Measurements from ENCODE around the gene SLC47A1. TPM values are rescaled to one million over a fixed set of nuclear protein-coding genes. Genes with fewer than 3 reads are reported as not detected.

SLC47A1 gene
- total and polyA plus RNA-seq, 9 of the 15 experiments (the other 6 are each of a cell fraction or from before 2014, with no cell fraction given): not detected

GRCh38 chr17:19538095-19539039, 4.7 kb downstream of the SLC47A1 start:
- DNase-seq (ENCODE audit: extremely low read depth in 1 of 4, low spot score in 3 of 4): no peak
- POLR2A ChIA-PET: interaction anchor here (1.0 kb wide), 1 partner anchor 12 kb away, joined by 3 read pairs; no protein-coding TSS in a partner anchor
- Histone ChIP-seq H3K36me3 (ENCODE audit: control insufficient read depth, insufficient read depth, low read length) (no peaks in the 10 kb centered on the region), H2AFZ (ENCODE audit: low read depth, low read length) (no peak overlapping the region), H3K4me1 (replicated peaks in 1 of 2; ENCODE audit: control insufficient read depth in 2 of 2, insufficient read depth in 2 of 2, low read length in 2 of 2) (no peaks in the 10 kb centered on the region; a peak in 1 of 5 replicates), H3K9me1 (ENCODE audit: control insufficient read depth, insufficient read depth, low read length) (no peaks in the 10 kb centered on the region), H3K27me3 (ENCODE audit: control insufficient read depth in 2 of 2, insufficient read depth in 2 of 2, low read length in 2 of 2) (peaks cover 0 to 54% of the 10 kb centered on the region in 2 experiments; a peak in 3 of 5 replicates), H3K9ac (ENCODE audit: insufficient read depth in 1 of 2, low read depth in 2 of 2, low read length in 2 of 2) (no peak overlapping the region), H4K20me1 (replicated peaks; ENCODE audit: control insufficient read depth, insufficient read depth, low read length) (0 out of 2 replicates have a peak, but pooled peaks cover 4% of the 10 kb centered on the region), H3K27ac (ENCODE audit: extremely low read depth, low read depth, low read length) (no peak overlapping the region), H3K79me2 (ENCODE audit: control insufficient read depth, insufficient read depth, low read length) (no peaks in the 10 kb centered on the region), H3K4me3 (no peak overlapping the region), H3K9me3 (replicated peaks; ENCODE audit: control insufficient read depth, insufficient read depth, low read depth, low read length) (no peaks in the 10 kb centered on the region), H3K4me2 (ENCODE audit: insufficient read depth, low read length) (no peak overlapping the region)
- intact Hi-C loops (cut with micrococcal nuclease): no loop called here
- CTCF ChIA-PET (ENCODE audit: low intra/inter-chr PET ratio): no interaction called here
- WGBS (ENCODE audit: insufficient coverage, low coverage, missing lambda C conversion rate): 1% methylated on average over 14 of the region's 14 CpGs
- ATAC-seq: no peak
- BruUV-seq (replicated peaks): no TSS peak
- in situ Hi-C loops (cut with MboI): no loop called here
- FAIRE-seq: no peak
- no peak for TF ChIP-seq ZNF609 (CRISPR knock-in tag; IDR thresholded peaks at IDR 0.05; ENCODE audit: borderline replicate concordance)
- TF ChIP-seq BACH1 (tag; IDR thresholded peaks at IDR 0.05): no peak

Data from K562 (cell line).